ENCODE data around the gene PLEK. TPM values are rescaled to one million over a fixed set of nuclear protein-coding genes. Genes with fewer than 3 reads are reported as not detected.

The PLEK gene
- total and polyA plus RNA-seq, 2 of the 13 experiments (the other 11 are each of a cell fraction or from before 2014, with no cell fraction given), result not detected

DNA sequence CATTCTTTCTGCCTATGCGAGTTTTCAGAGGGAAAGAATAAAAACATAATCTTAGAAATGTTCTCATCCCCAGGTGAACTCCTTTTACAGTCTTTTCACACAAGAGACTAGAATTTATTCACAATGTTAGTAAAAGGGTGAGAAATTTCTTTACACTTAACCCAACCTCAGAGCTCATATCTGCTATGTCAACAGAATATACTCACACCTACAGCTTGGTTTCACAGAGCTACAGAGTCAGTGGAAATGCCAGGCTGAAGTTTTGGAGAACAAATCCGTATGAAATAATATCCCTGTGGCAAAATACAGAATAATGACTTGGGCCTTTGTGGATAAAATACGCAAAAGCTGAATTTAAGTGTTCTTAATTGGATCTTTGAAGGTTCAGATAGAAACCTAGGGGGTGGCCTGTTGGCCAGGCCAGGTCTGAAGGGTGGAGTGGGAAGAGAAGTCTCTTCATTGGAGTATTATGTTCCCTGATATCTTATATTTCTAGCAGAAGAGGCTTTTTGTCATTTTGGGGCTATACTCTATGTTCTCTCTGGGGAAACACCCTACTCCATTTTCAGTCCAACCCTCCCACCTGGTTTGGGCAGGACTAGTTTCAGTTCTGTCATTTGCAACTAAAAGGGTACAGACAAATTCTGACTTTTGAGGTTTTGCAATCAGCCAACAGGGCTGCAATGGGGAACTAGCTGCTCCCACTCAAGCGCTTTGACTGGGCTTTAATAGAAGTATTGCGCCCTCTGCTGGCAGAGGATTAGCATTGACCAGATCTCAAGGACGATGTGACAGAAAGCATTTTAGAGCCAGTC is 76.3 kb downstream of the PLEK start (continued):
- TF ChIP-seq, protein P1, sequence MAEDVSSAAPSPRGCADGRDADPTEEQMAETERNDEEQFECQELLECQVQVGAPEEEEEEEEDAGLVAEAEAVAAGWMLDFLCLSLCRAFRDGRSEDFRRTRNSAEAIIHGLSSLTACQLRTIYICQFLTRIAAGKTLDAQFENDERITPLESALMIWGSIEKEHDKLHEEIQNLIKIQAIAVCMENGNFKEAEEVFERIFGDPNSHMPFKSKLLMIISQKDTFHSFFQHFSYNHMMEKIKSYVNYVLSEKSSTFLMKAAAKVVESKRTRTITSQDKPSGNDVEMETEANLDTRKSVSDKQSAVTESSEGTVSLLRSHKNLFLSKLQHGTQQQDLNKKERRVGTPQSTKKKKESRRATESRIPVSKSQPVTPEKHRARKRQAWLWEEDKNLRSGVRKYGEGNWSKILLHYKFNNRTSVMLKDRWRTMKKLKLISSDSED (CRISPR knock-in tag; IDR thresholded peaks at IDR 0.05), result no peak
- no peak for TF ChIP-seq ZNF253 (CRISPR knock-in tag; IDR thresholded peaks at IDR 0.05; ENCODE audit: borderline replicate concordance)
- TF ChIP-seq MXD4 (CRISPR knock-in tag; IDR thresholded peaks at IDR 0.05), result 0 out of 2 replicates have a peak, but pooled peaks have one; percentile 32
- no peak for TF ChIP-seq SKI (IDR thresholded peaks at IDR 0.05; ENCODE audit: partially characterized antibody)
- TF ChIP-seq REXO4 (CRISPR knock-in tag; IDR thresholded peaks at IDR 0.05; ENCODE audit: borderline replicate concordance), result no peak
- TF ChIP-seq, protein P2, sequence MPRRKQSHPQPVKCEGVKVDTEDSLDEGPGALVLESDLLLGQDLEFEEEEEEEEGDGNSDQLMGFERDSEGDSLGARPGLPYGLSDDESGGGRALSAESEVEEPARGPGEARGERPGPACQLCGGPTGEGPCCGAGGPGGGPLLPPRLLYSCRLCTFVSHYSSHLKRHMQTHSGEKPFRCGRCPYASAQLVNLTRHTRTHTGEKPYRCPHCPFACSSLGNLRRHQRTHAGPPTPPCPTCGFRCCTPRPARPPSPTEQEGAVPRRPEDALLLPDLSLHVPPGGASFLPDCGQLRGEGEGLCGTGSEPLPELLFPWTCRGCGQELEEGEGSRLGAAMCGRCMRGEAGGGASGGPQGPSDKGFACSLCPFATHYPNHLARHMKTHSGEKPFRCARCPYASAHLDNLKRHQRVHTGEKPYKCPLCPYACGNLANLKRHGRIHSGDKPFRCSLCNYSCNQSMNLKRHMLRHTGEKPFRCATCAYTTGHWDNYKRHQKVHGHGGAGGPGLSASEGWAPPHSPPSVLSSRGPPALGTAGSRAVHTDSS (CRISPR knock-in tag; conservative IDR thresholded peaks at IDR 0.05), result no peak
- no peak for TF ChIP-seq NRL (CRISPR knock-in tag; IDR thresholded peaks at IDR 0.05; ENCODE audit: borderline replicate concordance)
- no peak for TF ChIP-seq TARDBP (CRISPR knock-in tag; IDR thresholded peaks at IDR 0.05)
- TF ChIP-seq BCL6 (CRISPR knock-in tag; IDR thresholded peaks at IDR 0.05), result peak; percentile 9; the same call in 1 of the 2 replicates
- TF ChIP-seq ZBTB40 (IDR thresholded peaks at IDR 0.05), result no peak
- TF ChIP-seq ZBTB40 (CRISPR knock-in tag; IDR thresholded peaks at IDR 0.05), result no peak
- no peak for TF ChIP-seq MXI1 (IDR thresholded peaks at IDR 0.05; ENCODE audit: borderline replicate concordance, low read depth, low read length)
- TF ChIP-seq CEBPG (CRISPR knock-in tag; IDR thresholded peaks at IDR 0.05), result peak; percentile 63; the same call in 1 of the 2 replicates
- TF ChIP-seq, protein P3, sequence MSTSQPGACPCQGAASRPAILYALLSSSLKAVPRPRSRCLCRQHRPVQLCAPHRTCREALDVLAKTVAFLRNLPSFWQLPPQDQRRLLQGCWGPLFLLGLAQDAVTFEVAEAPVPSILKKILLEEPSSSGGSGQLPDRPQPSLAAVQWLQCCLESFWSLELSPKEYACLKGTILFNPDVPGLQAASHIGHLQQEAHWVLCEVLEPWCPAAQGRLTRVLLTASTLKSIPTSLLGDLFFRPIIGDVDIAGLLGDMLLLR (CRISPR knock-in tag; IDR thresholded peaks at IDR 0.05), result no peak
- TF ChIP-seq ZFP36 (IDR thresholded peaks at IDR 0.05; ENCODE audit: borderline replicate concordance, low read depth, low read length, partially characterized antibody), result no peak
- TF ChIP-seq ZNF24 (IDR thresholded peaks at IDR 0.05), result no peak
- TF ChIP-seq MEIS2 (CRISPR knock-in tag; IDR thresholded peaks at IDR 0.05), result no peak
- no peak for TF ChIP-seq NR3C1 (CRISPR knock-in tag; IDR thresholded peaks at IDR 0.05)

Data from HepG2 (cell line).